ENCODE measurements around the gene FBXO3. TPM values are rescaled to one million over a fixed set of nuclear protein-coding genes. Genes with fewer than 3 reads are reported as not detected.

FBXO3 gene
- total and polyA plus RNA-seq, 2 experiments from 2014 or later, result 12.5 to 28.4 TPM

DNA sequence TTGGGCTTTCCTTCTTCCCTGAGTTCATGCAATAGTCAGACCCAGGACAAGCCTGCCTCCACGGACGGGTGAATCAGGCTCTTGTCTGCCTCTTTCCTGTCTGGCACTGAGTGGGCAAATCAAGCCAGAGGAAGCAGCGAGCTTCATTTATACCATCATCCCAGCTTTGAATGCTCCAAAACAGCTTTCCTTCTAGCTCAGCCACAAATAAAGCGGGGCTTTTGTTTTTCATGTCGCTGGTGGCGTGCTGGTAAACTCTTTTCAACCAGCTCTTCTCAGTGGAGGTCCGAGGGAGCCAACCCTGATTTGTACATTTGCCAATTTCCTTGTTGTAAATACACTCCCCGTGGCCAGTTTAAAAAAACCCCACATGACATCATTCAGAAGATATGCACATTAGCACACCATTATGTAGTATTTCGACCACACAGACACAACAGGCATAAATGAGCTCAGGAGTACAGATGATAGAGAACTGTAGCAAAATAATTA, 82.3 kb downstream of the FBXO3 start:
- TF ChIP-seq CREB1 (CRISPR knock-in tag; IDR thresholded peaks at IDR 0.05; ENCODE audit: low read depth), result no peak
- TF ChIP-seq ZNF114 (CRISPR knock-in tag; IDR thresholded peaks at IDR 0.05), result no peak
- no peak for TF ChIP-seq EZH2 (IDR thresholded peaks at IDR 0.05; ENCODE audit: low read depth, unreplicated experiment)
- no peak for TF ChIP-seq ETS1 (IDR thresholded peaks at IDR 0.05)
- TF ChIP-seq EZH2phosphoT487 (IDR thresholded peaks at IDR 0.05; ENCODE audit: unreplicated experiment), result no peak
- no peak for TF ChIP-seq REST (IDR thresholded peaks at IDR 0.05; ENCODE audit: unreplicated experiment)
- no peak for TF ChIP-seq ZNF331 (CRISPR knock-in tag; IDR thresholded peaks at IDR 0.05; ENCODE audit: low read depth)
- no peak for TF ChIP-seq POLR2AphosphoS5 (IDR thresholded peaks at IDR 0.05; ENCODE audit: low read depth)
- no peak for TF ChIP-seq JUNB (IDR thresholded peaks at IDR 0.05; ENCODE audit: unreplicated experiment)
- TF ChIP-seq, protein P1, sequence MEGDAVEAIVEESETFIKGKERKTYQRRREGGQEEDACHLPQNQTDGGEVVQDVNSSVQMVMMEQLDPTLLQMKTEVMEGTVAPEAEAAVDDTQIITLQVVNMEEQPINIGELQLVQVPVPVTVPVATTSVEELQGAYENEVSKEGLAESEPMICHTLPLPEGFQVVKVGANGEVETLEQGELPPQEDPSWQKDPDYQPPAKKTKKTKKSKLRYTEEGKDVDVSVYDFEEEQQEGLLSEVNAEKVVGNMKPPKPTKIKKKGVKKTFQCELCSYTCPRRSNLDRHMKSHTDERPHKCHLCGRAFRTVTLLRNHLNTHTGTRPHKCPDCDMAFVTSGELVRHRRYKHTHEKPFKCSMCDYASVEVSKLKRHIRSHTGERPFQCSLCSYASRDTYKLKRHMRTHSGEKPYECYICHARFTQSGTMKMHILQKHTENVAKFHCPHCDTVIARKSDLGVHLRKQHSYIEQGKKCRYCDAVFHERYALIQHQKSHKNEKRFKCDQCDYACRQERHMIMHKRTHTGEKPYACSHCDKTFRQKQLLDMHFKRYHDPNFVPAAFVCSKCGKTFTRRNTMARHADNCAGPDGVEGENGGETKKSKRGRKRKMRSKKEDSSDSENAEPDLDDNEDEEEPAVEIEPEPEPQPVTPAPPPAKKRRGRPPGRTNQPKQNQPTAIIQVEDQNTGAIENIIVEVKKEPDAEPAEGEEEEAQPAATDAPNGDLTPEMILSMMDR (conservative IDR thresholded peaks at IDR 0.05; ENCODE audit: low read depth in 2 of 2), result no peak
- TF ChIP-seq ZNF462 (CRISPR knock-in tag; IDR thresholded peaks at IDR 0.05), result no peak
- no peak for TF ChIP-seq NANOG (IDR thresholded peaks at IDR 0.05; ENCODE audit: borderline replicate concordance)
- TF ChIP-seq STAT1 (IDR thresholded peaks at IDR 0.05; ENCODE audit: unreplicated experiment), result no peak
- no peak overlapping the region for H3K4me3 ChIP-seq
- H3K27me3 Mint-ChIP-seq (ENCODE audit: insufficient read depth, low read depth, poor library complexity), result no peaks in the 10 kb centered on the region

More for the DNA sequence above, 82.3 kb downstream of the FBXO3 start:
- Histone ChIP-seq H3K27me3 (ENCODE audit: insufficient read depth) (no peaks in the 10 kb centered on the region), H3K4me1 (ENCODE audit: insufficient read depth) (peaks cover 28% of the 10 kb centered on the region), H3K36me3 (ENCODE audit: insufficient read depth) (no peaks in the 10 kb centered on the region), H4K20me1 (replicated peaks; ENCODE audit: insufficient read depth) (no peaks in the 10 kb centered on the region), H3K9me2 (ENCODE audit: insufficient read depth) (no peaks in the 10 kb centered on the region), H3K27ac (ENCODE audit: low read depth) (no peak overlapping the region), H2AFZ (peak overlapping the region; percentile 89), H3K4me2 (0 out of 2 replicates have a peak overlapping the region, but pooled peaks have one; percentile 26), H3F3A (replicated peaks; ENCODE audit: low read depth) (no peaks in the 10 kb centered on the region), H3K79me2 (replicated peaks; ENCODE audit: insufficient read depth) (no peaks in the 10 kb centered on the region)
- Mint-ChIP-seq H3K4me1 (peaks cover 36% of the 10 kb centered on the region), H3K4me3 (no peak overlapping the region), H3K9me3 (no peaks in the 10 kb centered on the region; the same call in 2 of the 3 replicates), H3K36me3 (ENCODE audit: low read depth) (no peaks in the 10 kb centered on the region), H3K27ac (no peak overlapping the region)
- no peak for ATAC-seq
- DNase-seq (ENCODE audit: low spot score), result no peak
